ENCODE results near the gene PLIN5. TPM values are rescaled to one million over a fixed set of nuclear protein-coding genes. Genes with fewer than 3 reads are reported as not detected.
A peak's percentile ranks its signal among the peaks of the same experiment; 100 is the strongest.

The PLIN5 gene
- total RNA-seq, 2 donors from 2014 or later, result 0.17 TPM; not detected in 1

DNA sequence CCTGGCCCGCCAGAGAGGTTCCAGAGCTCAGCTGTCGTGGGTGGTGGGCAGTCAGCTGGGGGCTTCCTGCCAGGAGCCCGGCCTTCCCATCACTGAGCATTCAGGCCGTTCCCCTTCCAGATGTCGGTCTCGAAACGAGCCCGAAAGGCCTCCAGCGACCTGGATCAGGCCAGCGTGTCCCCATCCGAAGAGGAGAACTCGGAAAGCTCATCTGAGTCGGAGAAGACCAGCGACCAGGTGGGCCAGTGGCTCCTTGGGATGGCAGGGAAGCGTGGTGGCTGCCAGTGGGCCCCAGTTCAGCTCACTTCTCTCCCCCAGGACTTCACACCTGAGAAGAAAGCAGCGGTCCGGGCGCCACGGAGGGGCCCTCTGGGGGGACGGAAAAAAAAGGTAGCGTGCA, 43.6 kb downstream of the PLIN5 start:
- ATAC-seq (replicated peaks), result no peak
- no peaks in the 10 kb centered on the region for H3K27me3 Mint-ChIP-seq
- H3K36me3 Mint-ChIP-seq (ENCODE audit: low read depth), result peaks cover 21% of the 10 kb centered on the region
- H3K27ac Mint-ChIP-seq, result no peak overlapping the region
- H3K4me1 Mint-ChIP-seq, result no peaks in the 10 kb centered on the region
- H3K4me3 Mint-ChIP-seq, result no peak overlapping the region
- H3K9me3 Mint-ChIP-seq, result no peaks in the 10 kb centered on the region

DNA sequence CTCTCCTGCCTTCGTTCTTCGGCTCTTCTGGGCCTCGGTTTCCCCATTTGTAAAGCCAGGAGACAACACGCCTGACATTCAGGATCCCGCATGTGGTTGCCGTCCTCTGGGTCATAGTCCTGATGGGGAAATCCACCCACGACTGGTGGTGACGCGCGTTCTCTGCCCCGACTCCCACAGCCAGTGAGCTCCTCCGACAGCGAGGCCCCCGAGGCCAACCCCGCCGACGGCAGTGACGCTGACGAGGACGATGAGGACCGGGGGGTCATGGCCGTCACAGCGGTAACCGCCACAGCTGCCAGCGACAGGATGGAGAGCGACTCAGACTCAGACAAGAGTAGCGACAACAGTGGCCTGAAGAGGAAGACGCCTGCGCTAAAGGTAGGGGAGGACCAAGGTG, 46.5 kb downstream of the PLIN5 start:
- Mint-ChIP-seq H3K36me3 (ENCODE audit: low read depth) (peaks cover 22% of the 10 kb centered on the region), H3K9me3 (no peaks in the 10 kb centered on the region), H3K27ac (no peak overlapping the region), H3K4me1 (no peaks in the 10 kb centered on the region), H3K4me3 (no peak overlapping the region), H3K27me3 (no peaks in the 10 kb centered on the region)
- no peak for ATAC-seq (replicated peaks)

DNA sequence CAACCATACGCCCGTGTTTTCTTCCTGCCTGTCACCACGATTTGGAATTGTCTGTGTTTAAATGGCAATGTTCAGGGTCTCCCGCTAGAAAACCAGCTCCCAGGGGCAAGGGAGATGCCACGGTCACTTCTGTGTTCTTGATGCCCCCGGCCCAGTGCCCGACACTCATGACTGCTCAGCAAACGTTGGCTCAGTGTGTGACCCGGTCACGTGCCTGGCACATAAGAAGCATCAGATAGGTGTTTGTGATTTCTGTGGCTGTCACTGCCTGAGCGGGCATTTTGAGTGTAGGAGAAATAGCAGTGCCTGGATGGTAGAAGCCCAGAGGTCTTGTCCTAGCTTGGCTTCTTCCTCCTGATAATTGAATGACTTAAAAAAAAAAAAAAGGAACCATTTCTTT, 47.5 kb downstream of the PLIN5 start:
- H3K4me3 Mint-ChIP-seq, result no peak overlapping the region
- H3K4me1 Mint-ChIP-seq, result no peaks in the 10 kb centered on the region
- peaks cover 26% of the 10 kb centered on the region for H3K36me3 Mint-ChIP-seq (ENCODE audit: low read depth)
- H3K27me3 Mint-ChIP-seq, result no peaks in the 10 kb centered on the region
- no peak for ATAC-seq (replicated peaks)
- no peak overlapping the region for H3K27ac Mint-ChIP-seq
- no peaks in the 10 kb centered on the region for H3K9me3 Mint-ChIP-seq

DNA sequence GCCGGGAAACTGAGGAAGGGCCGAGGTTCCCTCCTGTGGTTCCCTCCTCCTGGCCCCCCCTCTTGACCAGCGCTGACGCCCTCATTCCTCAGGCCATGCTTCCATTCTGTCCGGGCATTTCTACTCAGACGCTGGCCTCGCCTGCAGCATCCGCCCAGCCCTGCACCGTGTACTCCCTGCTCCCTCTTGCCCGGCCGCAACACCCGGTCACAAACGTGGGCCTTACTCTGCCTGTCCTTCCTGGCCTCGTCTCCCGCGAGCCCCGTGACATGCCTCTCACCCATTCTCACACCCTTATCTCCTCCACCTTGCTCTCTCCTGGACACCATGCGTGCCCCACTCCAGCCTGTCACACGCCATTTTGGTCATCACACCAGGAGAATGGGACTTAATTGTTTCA, 51.6 kb downstream of the PLIN5 start:
- no peak overlapping the region for H3K4me3 Mint-ChIP-seq
- H3K27me3 Mint-ChIP-seq, result no peaks in the 10 kb centered on the region
- H3K9me3 Mint-ChIP-seq, result no peaks in the 10 kb centered on the region
- ATAC-seq (replicated peaks), result no peak
- no peaks in the 10 kb centered on the region for H3K4me1 Mint-ChIP-seq
- H3K36me3 Mint-ChIP-seq (ENCODE audit: low read depth), result peaks cover 40% of the 10 kb centered on the region
- H3K27ac Mint-ChIP-seq, result no peak overlapping the region

DNA sequence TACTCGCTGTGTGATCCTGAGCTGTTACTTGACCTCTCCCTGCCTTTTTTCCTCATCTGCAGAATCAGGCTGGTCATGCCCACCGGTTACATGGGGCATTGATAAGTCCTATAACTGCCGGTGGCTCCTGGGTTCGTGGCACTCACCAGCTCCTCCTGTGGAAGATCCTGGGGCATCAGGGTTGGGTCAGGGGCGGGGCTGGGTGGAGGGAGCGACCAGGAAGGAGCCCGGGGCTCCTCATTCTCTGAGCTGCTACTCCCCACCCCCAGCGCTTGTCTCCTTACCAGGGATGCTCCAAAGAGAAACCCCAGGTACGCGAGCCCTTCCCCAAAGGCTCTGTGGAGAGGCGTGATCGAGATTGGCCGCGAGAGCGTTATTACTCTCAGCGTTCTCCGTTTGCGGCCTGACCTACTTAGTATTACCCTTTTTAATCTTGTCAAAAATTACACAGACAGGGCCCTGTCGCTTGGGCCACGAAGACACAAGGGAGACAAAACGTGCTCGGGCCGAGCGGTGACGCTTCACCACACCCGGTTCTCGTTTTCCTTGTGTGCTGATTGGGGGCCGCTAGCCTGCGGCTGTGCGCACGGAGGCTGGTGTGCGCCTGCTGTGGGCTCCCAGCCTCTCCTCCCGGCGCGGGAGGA, 52.2 kb downstream of the PLIN5 start:
- no peak for ATAC-seq (replicated peaks)
- H3K9me3 Mint-ChIP-seq, result no peaks in the 10 kb centered on the region
- H3K27ac Mint-ChIP-seq, result no peak overlapping the region
- H3K4me3 Mint-ChIP-seq, result no peak overlapping the region
- H3K36me3 Mint-ChIP-seq (ENCODE audit: low read depth), result peaks cover 45% of the 10 kb centered on the region
- H3K27me3 Mint-ChIP-seq, result no peaks in the 10 kb centered on the region
- H3K4me1 Mint-ChIP-seq, result no peaks in the 10 kb centered on the region

DNA sequence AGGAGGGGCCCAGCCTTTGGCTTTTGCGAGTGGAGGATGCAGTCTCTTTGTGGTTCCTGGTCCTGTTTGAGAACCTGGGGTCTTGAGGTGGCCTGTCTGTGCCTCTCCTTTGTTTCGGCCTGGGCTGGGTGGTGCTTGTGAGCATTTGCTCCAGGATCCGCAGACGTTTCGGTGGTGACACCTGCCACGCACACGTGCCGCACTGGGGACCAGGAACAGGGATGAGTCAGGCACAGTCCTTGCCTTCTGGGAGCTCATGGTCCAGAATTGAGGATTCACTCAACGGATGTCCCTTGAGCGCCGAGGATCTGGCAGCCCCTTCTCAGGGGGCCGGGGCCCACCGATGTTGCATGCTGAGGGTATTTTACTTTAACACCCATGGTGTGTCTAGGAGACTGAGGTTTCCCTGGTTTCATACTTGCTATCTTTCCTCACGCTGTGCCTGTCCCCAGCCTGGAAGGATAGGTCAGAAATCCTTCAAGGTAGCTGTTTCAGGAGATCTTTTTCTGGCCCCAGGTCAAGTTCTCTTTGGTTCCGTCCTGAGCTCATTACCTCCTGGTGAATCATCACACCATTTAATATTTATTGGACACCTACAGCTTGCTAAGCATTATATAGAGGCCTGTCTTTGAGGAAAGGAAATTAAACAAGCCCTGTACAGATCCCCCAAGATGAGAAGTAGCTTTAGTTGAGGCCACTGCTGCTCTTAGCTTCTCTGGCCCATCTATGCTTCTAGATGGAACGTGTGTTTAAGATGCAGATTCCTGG, 57.8 kb downstream of the PLIN5 start:
- ATAC-seq (replicated peaks), result no peak
- Mint-ChIP-seq H3K4me1 (no peaks in the 10 kb centered on the region), H3K27ac (peak overlapping the region; percentile 31)

DNA sequence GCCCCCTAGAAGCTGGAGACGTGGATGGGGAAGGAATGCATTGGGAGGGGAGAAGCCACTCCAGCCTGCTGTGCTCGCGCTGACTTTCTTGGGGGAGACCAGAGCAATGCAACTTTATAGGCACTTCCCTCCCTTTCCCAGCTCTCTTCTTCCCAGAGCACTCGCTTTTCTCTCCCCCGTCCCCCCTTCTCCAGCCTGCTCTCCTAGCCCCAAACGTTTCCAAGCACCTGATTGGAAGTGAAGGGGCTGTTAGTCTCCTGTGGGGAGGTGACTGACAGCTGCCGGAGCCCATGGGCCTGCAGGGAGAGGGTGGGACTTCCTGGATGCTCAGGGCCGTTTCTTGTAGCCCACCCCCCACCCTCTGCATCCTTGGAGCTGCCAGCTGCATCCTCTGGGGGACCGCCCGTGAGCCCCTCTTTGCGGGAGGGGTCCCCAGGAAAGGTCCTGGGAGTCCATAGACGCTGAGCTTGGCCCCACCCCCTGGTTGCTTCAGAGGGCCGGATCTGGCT, 60.5 kb downstream of the PLIN5 start:
- no peaks in the 10 kb centered on the region for H3K27me3 Mint-ChIP-seq
- H3K9me3 Mint-ChIP-seq, result no peaks in the 10 kb centered on the region
- peak overlapping the region; percentile 72 for H3K4me3 Mint-ChIP-seq
- no peaks in the 10 kb centered on the region for H3K4me1 Mint-ChIP-seq
- peaks cover 26% of the 10 kb centered on the region for H3K36me3 Mint-ChIP-seq (ENCODE audit: low read depth)
- H3K27ac Mint-ChIP-seq, result peak overlapping the region; percentile 19
- no peak for ATAC-seq (replicated peaks)

More for the DNA sequence above, 57.8 kb downstream of the PLIN5 start:
- Mint-ChIP-seq H3K36me3 (ENCODE audit: low read depth) (peaks cover 35% of the 10 kb centered on the region), H3K4me3 (no peak overlapping the region), H3K9me3 (no peaks in the 10 kb centered on the region), H3K27me3 (no peaks in the 10 kb centered on the region)

DNA sequence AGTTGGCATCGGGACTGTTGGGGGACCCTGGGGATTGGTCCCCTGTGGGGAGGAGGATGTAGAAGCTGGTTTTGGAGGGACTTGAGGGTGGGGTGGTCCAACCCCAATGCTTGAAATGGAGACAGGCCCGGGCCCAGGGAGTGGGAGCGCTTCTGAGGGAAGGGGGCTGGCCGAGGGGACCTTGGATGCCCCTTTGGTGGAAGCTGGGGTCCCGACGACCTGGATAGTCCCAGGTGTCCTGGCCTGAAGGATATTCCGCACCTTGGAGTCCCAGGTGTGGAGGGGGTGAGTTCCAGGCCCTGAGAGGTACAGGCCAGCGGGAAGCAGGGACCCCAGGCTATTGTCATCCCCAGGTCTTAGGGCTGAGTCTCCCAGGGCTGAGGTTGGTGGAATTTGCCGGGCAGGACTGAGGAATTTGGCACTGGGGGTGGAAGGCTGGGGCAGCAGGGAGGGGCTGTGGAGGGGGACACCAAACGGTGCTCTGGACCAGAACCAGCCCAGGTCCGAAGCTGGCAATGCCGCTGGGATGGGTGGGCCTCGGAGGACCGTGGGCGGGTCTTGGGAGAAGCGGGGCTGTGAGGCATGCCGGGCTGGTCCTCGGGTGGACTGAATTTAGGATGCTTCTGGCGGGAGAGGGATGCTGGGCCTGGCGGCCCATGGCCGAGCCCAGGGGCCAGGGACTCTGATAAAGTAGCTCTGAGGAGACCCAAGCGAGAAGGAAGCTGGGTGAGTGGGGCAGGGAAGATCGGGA, 61.1 kb downstream of the PLIN5 start:
- Mint-ChIP-seq H3K4me3 (peak overlapping the region; percentile 72), H3K27ac (peak overlapping the region; percentile 19), H3K36me3 (ENCODE audit: low read depth) (peaks cover 26% of the 10 kb centered on the region), H3K4me1 (no peaks in the 10 kb centered on the region), H3K27me3 (no peaks in the 10 kb centered on the region), H3K9me3 (no peaks in the 10 kb centered on the region)
- ATAC-seq (replicated peaks), result no peak

DNA sequence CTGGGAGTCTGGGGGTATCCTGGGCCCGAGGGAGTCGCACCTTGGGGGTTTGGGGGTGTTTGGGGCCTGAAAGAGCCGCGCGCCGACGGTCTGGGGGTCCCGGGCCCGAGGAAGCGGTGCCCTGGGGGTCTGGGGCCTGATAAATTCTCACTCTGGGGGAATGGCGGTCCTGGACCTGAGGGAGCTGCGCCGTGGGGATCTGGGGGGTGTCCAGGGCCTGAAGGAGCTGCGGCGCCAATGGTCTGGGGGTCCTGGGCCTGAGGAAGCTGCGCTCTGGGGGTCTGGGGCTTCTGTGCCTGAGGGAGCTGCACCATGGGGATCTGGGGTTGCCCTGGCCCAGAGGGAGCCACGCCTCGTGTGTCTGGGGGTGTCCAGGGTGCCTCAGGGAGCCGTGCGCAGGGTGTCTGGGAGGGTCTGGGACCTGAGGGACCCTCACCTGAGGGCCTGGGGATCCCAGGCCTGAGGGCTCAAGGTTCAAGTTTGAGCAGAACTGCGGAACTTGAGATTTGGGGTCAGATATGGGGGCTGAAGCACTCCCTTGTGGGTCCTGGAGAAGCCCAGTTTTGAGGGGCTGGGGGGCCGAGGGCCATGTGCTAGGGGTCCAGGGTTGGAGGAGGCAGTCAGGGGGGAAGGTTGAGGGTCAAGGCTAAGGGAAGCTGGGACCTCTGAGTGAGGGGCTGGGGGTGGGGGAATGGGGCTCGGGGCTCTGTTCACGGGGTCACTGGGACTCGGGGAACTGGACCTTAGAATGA, 61.8 kb downstream of the PLIN5 start:
- Mint-ChIP-seq H3K27ac (peak overlapping the region; percentile 52), H3K4me1 (no peaks in the 10 kb centered on the region), H3K36me3 (ENCODE audit: low read depth) (peaks cover 21% of the 10 kb centered on the region), H3K9me3 (no peaks in the 10 kb centered on the region), H3K27me3 (no peaks in the 10 kb centered on the region), H3K4me3 (peak overlapping the region; percentile 72)
- ATAC-seq (replicated peaks), result no peak

Other genes starting within 250 kb of the PLIN5 start
- gene TMIGD2, start 232.8 kb downstream of the PLIN5 start, total RNA-seq, result 1 to 10 TPM; 2.5 to 4.1 TPM
- gene FSD1, start 230.6 kb downstream of the PLIN5 start, total RNA-seq, result 10 to 100 TPM in 1 of 2 donors, 1 to 10 TPM in 1; 8.3 to 13.1 TPM
- 10 to 100 TPM; 13.3 to 17.4 TPM for gene STAP2, start 196.4 kb downstream of the PLIN5 start, total RNA-seq
- gene MPND, start 191.7 kb downstream of the PLIN5 start, total RNA-seq, result 10 to 100 TPM; 15.5 to 19.7 TPM
- gene SH3GL1, start 134.7 kb downstream of the PLIN5 start, total RNA-seq, result 10 to 100 TPM; 49.1 to 67.1 TPM
- gene CHAF1A, start 132.6 kb downstream of the PLIN5 start, total RNA-seq, result 10 to 100 TPM; 67.9 to 96.7 TPM
- gene UBXN6, start 77.4 kb downstream of the PLIN5 start, total RNA-seq, result 10 to 100 TPM; 37.4 to 40.1 TPM
- 10 to 100 TPM; 30.7 to 39.3 TPM for gene HDGFL2, start 62.9 kb downstream of the PLIN5 start, total RNA-seq
- gene PLIN4, start 16.7 kb downstream of the PLIN5 start, total RNA-seq, result under 1 TPM in 1 of 2 donors, not detected in 1; 0.05 TPM
- gene LRG1, start 4.8 kb upstream of the PLIN5 start, total RNA-seq, result under 1 TPM; 0.53 to 0.93 TPM
- under 1 TPM in 1 of 2 donors, not detected in 1; 0.05 TPM for gene SEMA6B, start 24.5 kb upstream of the PLIN5 start, total RNA-seq
- 10 to 100 TPM; 18.0 to 23.6 TPM for gene TNFAIP8L1, start 104.3 kb upstream of the PLIN5 start, total RNA-seq
- 10 to 100 TPM; 47.8 to 79.0 TPM for gene MYDGF, start 135.1 kb upstream of the PLIN5 start, total RNA-seq
- 10 to 100 TPM; 52.3 to 90.9 TPM for gene DPP9, start 188.6 kb upstream of the PLIN5 start, total RNA-seq